Esophagus muscularis mucosa (tissue), 4 donors: ENCODE data around the gene MPC1. TPM values are rescaled to one million over a fixed set of nuclear protein-coding genes. Genes with fewer than 3 reads are reported as not detected.

Experiments used
- DNase-seq: peaks from one replicate; pipeline ENCODE4 v3.0.0-alpha.2; 2017; ENCODE audit errors: extremely low spot score
- H3K27ac ChIP-seq, 4 donors: fragments of 200-600 bp; sonication (generic); replicated peaks in 1 of 4; 1 replicate in 3 of 4; 2 replicates in 1 of 4; pipeline ENCODE4 v1.5.1; 2016 to 2019; ENCODE audit warnings: mild to moderate bottlenecking in 1 of 4
- H3K27me3 ChIP-seq, 4 donors: fragments of 200-600 bp; sonication (generic); one replicate each; pipeline versions ENCODE4 v1.5.1 to v1.6.0; 2016 to 2019
- H3K36me3 ChIP-seq, 4 donors: fragments of 200-600 bp; sonication (generic); one replicate each; pipeline ENCODE4 v1.5.1; 2016 to 2019
- H3K4me1 ChIP-seq, 4 donors: fragments of 200-600 bp; sonication (generic); one replicate each; pipeline ENCODE4 v1.5.1; 2016 to 2019
- H3K4me3 ChIP-seq, 4 donors: fragments of 200-600 bp; sonication (generic); 1 replicate in 2 of 4; 2 replicates in 2 of 4; pipeline ENCODE4 v1.5.1; 2016 to 2019; ENCODE audit warnings: mild to moderate bottlenecking in 4 of 4, moderate library complexity in 1 of 4
- H3K9me3 ChIP-seq, 4 donors: fragments of 200-600 bp; sonication (generic); 1 replicate in 3 of 4; 2 replicates in 1 of 4; pipeline ENCODE4 v1.5.1; 2016 to 2019
- EP300 ChIP-seq: sonication (generic); formaldehyde crosslinking; IDR thresholded peaks from one replicate; pipeline ENCODE4 v1.6.1; 2017; ENCODE audit warnings: antibody characterized with exemption
- POLR2A ChIP-seq: fragments of 450-650 bp; IDR thresholded peaks from one replicate; pipeline ENCODE4 v1.6.1; 2017; ENCODE audit warnings: antibody characterized with exemption, moderate library complexity, mild to moderate bottlenecking, low read depth
- POLR2AphosphoS5 ChIP-seq, 2 donors: sonication (generic); formaldehyde crosslinking; IDR thresholded peaks; one replicate each; pipeline ENCODE4 v1.6.1; 2017; ENCODE audit warnings: antibody characterized with exemption in 2 of 2
- WGBS: methylation state at CpG from one replicate; pipeline ENCODE4 v1.1.5; 2018; 5-methylcytosine and 5-hydroxymethylcytosine counted together
- intact Hi-C: fragments of 100-400 bp; cut with DNase I; formaldehyde crosslinking; loops from one replicate; pipeline ENCODE4 v1.15.1; 2023
- total RNA-seq, 4 donors: library from RNA; depleted of rRNA; stranded (reverse); fragments of >200 nt; gene quantifications; one replicate each; pipeline versions ENCODE4 v1.1.0 to v1.2.1, GENCODE V29; 2016
- TF ChIP-seq, protein P1 (sequence below), 3 experiments: fragments of 200-600 bp in 2 of 3; fragments of 450-650 bp in 1 of 3; sonication (generic) in 2 of 3; IDR thresholded peaks; one replicate each; pipeline ENCODE4 v1.5.1; 2017 to 2019; ENCODE audit warnings: antibody characterized with exemption in 3 of 3, mild to moderate bottlenecking in 2 of 3, moderate library complexity in 1 of 3

Gene MPC1
- total RNA-seq, 4 donors from 2014 or later: 54.7 to 68.1 (median 63.1) TPM

DNA sequence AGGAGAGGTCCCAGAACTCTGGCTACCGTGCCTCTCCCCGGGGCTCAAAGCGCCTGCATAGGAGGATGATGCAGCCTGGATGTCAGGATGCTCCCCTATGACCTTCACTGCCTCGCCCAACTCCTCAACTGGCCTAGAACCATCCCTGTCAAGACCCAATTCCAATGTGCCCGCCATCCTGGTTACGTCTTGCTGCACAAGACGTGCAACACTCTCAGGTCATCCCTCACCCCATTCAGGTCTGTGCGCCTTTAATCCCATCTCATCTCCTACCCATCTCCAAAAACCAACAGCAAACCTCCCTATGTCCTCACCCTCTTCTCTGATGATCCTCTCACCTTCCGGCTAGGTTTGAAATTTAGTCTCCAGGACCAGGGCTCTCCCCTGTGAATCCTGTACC lies 43.9 kb downstream of the MPC1 start:
- H3K27ac ChIP-seq: no peak overlapping the region
- H3K4me3 ChIP-seq: no peak overlapping the region
- H3K9me3 ChIP-seq: no peaks in the 10 kb centered on the region
- H3K36me3 ChIP-seq: peaks cover 0 to 31% (median 16%) of the 10 kb centered on the region in 4 donors
- intact Hi-C loops: no loop called here
- TF ChIP-seq, protein P1, sequence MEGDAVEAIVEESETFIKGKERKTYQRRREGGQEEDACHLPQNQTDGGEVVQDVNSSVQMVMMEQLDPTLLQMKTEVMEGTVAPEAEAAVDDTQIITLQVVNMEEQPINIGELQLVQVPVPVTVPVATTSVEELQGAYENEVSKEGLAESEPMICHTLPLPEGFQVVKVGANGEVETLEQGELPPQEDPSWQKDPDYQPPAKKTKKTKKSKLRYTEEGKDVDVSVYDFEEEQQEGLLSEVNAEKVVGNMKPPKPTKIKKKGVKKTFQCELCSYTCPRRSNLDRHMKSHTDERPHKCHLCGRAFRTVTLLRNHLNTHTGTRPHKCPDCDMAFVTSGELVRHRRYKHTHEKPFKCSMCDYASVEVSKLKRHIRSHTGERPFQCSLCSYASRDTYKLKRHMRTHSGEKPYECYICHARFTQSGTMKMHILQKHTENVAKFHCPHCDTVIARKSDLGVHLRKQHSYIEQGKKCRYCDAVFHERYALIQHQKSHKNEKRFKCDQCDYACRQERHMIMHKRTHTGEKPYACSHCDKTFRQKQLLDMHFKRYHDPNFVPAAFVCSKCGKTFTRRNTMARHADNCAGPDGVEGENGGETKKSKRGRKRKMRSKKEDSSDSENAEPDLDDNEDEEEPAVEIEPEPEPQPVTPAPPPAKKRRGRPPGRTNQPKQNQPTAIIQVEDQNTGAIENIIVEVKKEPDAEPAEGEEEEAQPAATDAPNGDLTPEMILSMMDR (IDR thresholded peaks at IDR 0.05): no peak
- TF ChIP-seq POLR2AphosphoS5 (IDR thresholded peaks at IDR 0.05): no peak
- TF ChIP-seq POLR2A: no peak
- no peak for TF ChIP-seq EP300
- 96% methylated on average over 9 of the region's 9 CpGs for WGBS
- no peaks in the 10 kb centered on the region for H3K27me3 ChIP-seq
- DNase-seq: no peak
- peaks cover 27 to 70% (median 59%) of the 10 kb centered on the region in 4 donors for H3K4me1 ChIP-seq

DNA sequence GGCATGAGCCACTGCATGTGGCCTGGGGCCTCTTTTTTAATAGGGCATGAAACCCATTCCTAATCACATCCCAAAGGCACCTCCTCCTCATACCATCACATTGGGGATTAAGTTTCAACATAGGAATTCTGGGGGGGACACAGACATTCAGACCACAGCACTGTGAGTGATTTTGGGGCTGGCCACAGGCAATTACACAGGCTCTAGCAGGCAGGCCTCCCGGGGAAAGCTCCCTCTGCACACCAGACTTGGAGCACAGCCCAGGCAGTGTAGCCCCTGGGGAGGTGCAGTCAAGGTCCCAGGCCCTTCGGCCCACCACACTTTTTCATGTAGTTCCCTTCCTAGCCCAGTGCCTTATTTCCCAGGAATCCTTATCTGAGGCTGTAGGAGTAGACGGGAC lies 45.9 kb downstream of the MPC1 start:
- intact Hi-C loops: no loop called here
- TF ChIP-seq EP300: no peak
- no peak for TF ChIP-seq POLR2A
- TF ChIP-seq, protein P1 (IDR thresholded peaks at IDR 0.05): no peak
- no peak for TF ChIP-seq POLR2AphosphoS5 (IDR thresholded peaks at IDR 0.05)
- 77% methylated on average over 3 of the region's 3 CpGs for WGBS
- Histone ChIP-seq H3K36me3 (peaks cover 0 to 31% (median 16%) of the 10 kb centered on the region in 4 donors), H3K27ac (no peak overlapping the region), H3K4me3 (no peak overlapping the region), H3K9me3 (no peaks in the 10 kb centered on the region), H3K4me1 (peaks cover 27 to 80% (median 67%) of the 10 kb centered on the region in 4 donors), H3K27me3 (no peaks in the 10 kb centered on the region)
- DNase-seq: no peak

DNA sequence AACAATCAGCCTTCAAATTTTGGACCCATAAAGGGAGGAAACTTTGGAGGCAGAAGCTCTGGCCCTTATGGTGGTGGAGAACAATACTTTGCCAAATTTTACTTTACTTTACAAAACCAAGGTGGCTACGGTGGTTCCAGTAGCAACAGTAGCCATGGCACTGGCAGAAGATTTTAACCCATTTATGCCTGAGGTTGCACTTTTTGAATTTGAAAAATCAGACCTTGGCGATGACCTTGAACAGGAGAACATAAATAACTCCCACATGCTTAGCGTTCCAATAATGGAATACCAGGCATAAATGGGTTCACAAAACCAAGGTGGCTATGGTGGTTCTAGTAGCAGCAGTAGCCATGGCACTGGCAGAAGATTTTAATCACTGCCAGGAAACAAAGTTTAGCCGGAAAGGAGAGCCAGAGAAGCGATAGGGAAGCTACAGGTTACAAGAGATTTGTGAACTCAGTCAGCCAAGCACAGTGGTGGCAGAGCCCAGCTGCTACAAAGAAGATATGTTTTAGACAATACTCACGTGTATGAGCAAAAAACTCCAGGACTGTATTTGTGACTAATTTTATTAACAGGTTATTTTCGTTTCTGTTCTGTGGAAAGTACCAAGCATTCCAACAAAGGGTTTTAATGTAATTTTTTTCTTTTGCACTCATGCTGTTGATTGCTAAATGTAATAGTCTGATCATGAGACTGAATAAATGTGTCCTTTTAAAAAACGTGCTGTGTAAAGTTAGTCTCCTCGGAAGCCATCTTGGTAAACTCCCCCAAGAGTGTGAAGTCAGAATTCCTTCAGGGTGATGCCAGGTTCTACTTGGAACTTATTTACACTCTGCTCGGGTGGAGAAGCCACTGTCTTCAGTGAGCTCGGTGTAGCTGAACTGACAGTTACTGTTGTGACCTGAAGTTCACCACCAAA lies 47.1 kb downstream of the MPC1 start:
- H3K36me3 ChIP-seq: peaks cover 0 to 28% (median 16%) of the 10 kb centered on the region in 4 donors
- 74% methylated on average over 11 of the region's 11 CpGs for WGBS
- no peaks in the 10 kb centered on the region for H3K27me3 ChIP-seq
- H3K4me1 ChIP-seq: peaks cover 19 to 80% (median 68%) of the 10 kb centered on the region in 4 donors
- no peak overlapping the region for H3K4me3 ChIP-seq
- H3K9me3 ChIP-seq: no peaks in the 10 kb centered on the region
- TF ChIP-seq, protein P1 (IDR thresholded peaks at IDR 0.05): no peak
- TF ChIP-seq POLR2AphosphoS5 (IDR thresholded peaks at IDR 0.05): no peak
- no peak for TF ChIP-seq EP300
- no peak for TF ChIP-seq POLR2A
- no peak for DNase-seq
- intact Hi-C loops: no loop called here
- no peak overlapping the region for H3K27ac ChIP-seq

DNA sequence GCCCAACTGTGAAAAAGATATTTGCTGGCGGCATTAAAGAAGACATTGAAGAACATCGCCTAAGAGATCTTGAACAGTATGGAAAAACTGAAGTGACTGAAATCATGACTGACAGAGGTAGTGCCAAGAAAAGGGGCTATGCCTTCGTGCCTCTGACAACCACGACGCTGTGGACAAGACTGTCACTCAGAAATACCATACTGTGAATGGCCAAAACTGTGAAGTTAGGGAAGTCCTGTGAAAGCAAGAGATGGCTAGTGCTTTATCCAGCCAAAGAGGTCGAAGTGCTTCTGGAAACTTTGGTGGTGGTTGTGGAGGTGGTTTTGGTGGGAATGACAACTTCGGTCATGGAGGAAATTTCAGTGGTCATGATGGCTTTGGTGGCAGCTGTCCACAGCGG lies 47.9 kb downstream of the MPC1 start:
- WGBS: 95% methylated on average over 8 of the region's 8 CpGs

More for the DNA sequence above, 47.9 kb downstream of the MPC1 start:
- no peaks in the 10 kb centered on the region for H3K9me3 ChIP-seq
- H3K36me3 ChIP-seq: peaks cover 0 to 28% (median 16%) of the 10 kb centered on the region in 4 donors
- no peak overlapping the region for H3K4me3 ChIP-seq
- intact Hi-C loops: loop anchor here (5.0 kb wide), 1 partner anchor 42 kb away; no protein-coding TSS in a partner anchor
- DNase-seq: no peak
- H3K27ac ChIP-seq: no peak overlapping the region
- H3K27me3 ChIP-seq: no peaks in the 10 kb centered on the region
- TF ChIP-seq, protein P1 (IDR thresholded peaks at IDR 0.05): no peak
- TF ChIP-seq EP300: no peak
- TF ChIP-seq POLR2AphosphoS5 (IDR thresholded peaks at IDR 0.05): no peak
- TF ChIP-seq POLR2A: no peak
- peaks cover 19 to 78% (median 67%) of the 10 kb centered on the region in 4 donors for H3K4me1 ChIP-seq
